OCI-LY1 (cell line): ENCODE results near the gene CHMP2B.

Experiments
- EZH2 ChIP-seq: fragments of 200-600 bp; sonication (generic), shearing (Covaris generic); IDR thresholded peaks from 2 replicates; pipeline ENCODE4 v1.8.0; 2017; ENCODE audit warnings: borderline replicate concordance, mixed run types, mild to moderate bottlenecking, antibody characterized with exemption, low read length, moderate library complexity, mixed read lengths
- TF ChIP-seq, protein P1 (sequence below): fragments of 200-600 bp; sonication (generic), shearing (Covaris generic); IDR thresholded peaks from 2 replicates; pipeline ENCODE4 v1.5.1; 2017; ENCODE audit warnings: mild to moderate bottlenecking, antibody characterized with exemption, low read length, moderate library complexity, mixed read lengths

DNA sequence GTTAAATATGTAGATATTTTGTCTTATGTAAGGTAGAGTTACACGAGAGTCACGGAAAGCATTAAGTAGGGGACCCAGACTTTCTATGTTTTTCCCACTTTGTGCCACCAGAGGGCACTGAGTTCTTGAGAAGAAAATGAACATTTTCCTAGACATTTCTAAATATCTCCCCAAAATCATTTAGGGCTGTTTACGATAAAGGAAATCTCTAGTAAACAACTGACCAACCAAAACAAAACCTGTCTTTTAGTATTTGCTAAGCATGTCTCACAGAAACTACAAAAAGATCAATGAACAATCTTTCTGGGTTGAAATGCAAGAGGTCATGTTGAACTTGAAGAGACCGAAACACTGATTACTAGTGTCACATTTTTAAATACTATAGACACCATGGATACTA is 33.2 kb downstream of the CHMP2B start:
- TF ChIP-seq, protein P1, sequence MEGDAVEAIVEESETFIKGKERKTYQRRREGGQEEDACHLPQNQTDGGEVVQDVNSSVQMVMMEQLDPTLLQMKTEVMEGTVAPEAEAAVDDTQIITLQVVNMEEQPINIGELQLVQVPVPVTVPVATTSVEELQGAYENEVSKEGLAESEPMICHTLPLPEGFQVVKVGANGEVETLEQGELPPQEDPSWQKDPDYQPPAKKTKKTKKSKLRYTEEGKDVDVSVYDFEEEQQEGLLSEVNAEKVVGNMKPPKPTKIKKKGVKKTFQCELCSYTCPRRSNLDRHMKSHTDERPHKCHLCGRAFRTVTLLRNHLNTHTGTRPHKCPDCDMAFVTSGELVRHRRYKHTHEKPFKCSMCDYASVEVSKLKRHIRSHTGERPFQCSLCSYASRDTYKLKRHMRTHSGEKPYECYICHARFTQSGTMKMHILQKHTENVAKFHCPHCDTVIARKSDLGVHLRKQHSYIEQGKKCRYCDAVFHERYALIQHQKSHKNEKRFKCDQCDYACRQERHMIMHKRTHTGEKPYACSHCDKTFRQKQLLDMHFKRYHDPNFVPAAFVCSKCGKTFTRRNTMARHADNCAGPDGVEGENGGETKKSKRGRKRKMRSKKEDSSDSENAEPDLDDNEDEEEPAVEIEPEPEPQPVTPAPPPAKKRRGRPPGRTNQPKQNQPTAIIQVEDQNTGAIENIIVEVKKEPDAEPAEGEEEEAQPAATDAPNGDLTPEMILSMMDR: peak; percentile 67
- no peak for TF ChIP-seq EZH2
